Posterior cingulate gyrus (tissue), 11 donors: ENCODE data around the gene FAAP20.

Experiments
- DNase-seq, 10 donors: peaks; one replicate each; pipeline versions ENCODE4 v3.0.0 to v3.0.0-alpha.2; 2020 to 2021; ENCODE audit warnings: mixed read lengths in 3 of 10
- intact Hi-C: fragments of 100-400 bp; cut with DNase I; formaldehyde crosslinking; loops from one replicate; pipeline ENCODE4 v1.15.1; 2023

Gene FAAP20

DNA sequence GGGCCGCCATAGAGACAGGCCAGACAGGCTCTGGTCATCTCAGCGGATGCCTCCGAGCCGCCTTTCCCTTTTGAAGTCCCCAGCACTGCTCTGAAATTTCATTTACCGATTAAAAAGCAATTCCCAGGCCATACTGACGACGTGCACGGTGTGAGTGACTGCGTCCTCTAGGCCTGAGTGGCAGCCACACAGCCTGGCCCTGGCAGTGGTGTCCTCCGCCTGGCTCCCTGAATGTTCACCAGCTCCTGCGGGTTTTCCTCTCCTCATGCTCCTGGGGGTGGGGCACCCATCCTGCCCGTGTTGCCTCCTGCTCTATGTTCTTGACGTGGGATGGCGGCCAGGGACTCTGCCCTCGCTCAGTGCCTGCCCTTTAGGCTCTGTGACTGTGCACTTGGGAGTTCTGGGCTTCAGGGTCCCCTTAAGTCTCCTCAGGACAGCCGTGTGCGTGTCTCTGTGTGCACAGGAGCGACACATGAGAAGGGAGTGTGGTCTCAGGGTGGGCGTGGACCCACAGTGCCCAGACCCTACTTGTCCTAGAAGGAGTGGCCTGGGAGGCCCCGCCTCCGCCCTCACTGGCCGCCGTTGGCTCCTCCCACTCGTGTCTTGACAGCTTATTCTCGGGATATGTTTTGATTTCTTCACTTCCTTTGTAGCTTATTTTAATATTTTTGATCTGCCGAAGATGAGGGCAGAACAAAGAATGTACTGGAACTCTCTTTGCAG, 37.1 kb upstream of the FAAP20 start:
- peak in 7 of 10 donors; percentile 57 to 96 (median 75) for DNase-seq
- intact Hi-C loops = loop anchor here (5.0 kb wide), 1 partner anchor 81 kb away; no protein-coding TSS in a partner anchor

DNA sequence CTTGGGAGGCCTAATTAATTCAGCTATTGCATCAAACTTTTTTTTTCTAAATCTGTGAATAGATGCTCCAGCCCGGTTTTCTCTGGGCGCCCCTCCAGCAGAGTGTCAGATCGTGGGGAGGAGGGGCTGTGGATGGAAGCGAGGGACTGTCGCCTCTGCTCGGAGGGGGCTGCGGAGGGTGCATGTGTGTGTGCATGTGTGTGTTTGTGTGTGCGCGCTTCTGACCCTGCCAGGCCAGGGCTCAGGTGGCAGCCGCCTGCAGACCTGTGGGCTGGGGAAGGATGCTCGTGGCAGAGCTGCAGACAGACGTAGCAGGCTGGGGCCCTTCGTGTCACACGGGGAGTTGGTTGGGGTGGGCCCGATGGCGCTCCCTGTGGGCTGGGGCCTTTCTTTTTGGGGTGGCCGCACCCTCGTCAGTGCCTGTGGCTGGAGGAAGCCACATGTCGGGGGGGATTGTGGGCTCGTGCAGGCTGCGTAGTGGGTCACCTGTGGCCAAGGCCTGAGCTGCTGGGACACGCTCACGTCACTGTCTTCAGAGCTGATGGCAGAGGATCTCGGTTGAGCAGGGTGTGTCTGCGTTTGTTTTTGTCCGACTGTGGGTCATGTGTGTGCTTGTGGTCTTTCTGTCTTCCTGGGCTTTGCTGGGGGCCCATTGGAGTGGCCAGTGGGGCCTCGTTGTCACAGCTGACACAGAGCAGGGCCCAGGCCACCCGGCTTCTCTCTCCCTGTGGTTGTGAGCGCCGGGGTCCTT, 36.4 kb upstream of the FAAP20 start:
- intact Hi-C loops = loop anchor here (5.0 kb wide), 1 partner anchor 81 kb away; no protein-coding TSS in a partner anchor

DNA sequence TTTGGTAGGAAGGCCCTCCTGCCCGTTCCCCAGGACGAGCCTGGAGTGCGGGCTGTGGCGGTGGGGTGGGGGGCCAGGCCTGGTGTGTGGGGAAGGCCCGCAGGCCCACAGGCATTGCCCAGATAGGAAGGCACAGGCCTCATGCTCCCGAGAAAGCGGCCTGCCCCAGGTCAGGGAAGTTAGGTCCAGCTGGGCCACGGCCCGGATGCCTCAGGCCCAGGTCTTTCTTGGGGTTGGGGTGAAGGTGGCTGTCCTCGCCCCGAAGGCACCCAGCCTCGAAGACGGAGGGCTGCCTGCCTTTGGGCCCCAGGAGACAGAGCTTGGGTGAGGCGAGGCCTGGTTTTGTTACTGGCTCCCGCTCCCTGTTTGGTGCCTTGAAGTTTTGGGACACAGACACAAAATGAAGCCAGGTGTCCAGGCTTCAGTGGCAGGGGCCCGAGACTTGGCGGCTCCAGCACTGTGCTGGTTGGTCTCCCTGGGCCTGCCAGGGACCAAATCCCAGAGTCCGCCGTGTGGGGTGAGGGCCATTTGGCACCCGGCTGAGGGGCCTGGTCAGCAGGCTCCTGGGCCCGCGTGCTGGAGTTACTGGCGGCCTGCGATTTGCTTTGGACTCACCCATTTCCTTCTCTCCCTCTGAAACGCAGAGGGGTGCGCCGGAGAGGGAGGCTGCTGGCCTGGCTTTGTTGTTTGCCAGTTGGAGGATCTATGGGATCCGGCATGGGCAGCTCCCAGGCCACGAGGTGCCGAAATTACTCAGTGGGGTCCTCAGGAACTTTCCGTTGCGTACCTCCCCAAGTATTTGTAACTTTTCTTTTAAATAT, 35.5 kb upstream of the FAAP20 start:
- intact Hi-C loops = loop anchor here (2.0 to 5.0 kb wide), 3 partner anchors 27 to 82 kb away; no protein-coding TSS in a partner anchor
- DNase-seq = peak in 2 of 10 donors; percentile 47 to 89

More for the DNA sequence above, 36.4 kb upstream of the FAAP20 start:
- DNase-seq = peak in 6 of 10 donors; percentile 56 to 95 (median 74)

DNA sequence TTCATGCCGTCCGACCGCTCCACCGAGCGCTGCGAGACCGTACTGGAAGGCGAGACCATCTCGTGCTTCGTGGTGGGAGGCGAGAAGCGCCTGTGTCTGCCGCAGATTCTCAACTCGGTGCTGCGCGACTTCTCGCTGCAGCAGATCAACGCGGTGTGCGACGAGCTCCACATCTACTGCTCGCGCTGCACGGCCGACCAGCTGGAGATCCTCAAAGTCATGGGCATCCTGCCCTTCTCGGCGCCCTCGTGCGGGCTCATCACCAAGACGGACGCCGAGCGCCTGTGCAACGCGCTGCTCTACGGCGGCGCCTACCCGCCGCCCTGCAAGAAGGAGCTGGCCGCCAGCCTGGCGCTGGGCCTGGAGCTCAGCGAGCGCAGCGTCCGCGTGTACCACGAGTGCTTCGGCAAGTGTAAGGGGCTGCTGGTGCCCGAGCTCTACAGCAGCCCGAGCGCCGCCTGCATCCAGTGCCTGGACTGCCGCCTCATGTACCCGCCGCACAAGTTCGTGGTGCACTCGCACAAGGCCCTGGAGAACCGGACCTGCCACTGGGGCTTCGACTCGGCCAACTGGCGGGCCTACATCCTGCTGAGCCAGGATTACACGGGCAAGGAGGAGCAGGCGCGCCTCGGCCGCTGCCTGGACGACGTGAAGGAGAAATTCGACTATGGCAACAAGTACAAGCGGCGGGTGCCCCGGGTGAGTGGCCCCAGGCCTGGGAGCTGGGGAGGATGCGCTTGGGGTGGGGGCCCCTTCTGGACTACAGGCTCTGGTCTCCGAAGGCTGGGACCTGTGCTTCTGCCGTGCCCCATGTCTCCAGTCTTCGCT, 34.7 kb upstream of the FAAP20 start:
- DNase-seq = peak; percentile 70 to 97 (median 82)
- intact Hi-C loops = loop anchor here (2.0 kb wide), 2 partner anchors 28 to 40 kb away; no protein-coding TSS in a partner anchor

DNA sequence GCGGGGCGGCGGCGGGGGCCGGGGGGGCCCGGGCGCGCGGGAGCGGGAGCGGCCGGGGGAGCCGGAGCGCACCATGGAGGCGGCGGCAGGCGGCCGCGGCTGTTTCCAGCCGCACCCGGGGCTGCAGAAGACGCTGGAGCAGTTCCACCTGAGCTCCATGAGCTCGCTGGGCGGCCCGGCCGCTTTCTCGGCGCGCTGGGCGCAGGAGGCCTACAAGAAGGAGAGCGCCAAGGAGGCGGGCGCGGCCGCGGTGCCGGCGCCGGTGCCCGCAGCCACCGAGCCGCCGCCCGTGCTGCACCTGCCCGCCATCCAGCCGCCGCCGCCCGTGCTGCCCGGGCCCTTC, 34.1 kb upstream of the FAAP20 start:
- intact Hi-C loops = loop anchor here (2.0 kb wide), 2 partner anchors 28 to 40 kb away; no protein-coding TSS in a partner anchor
- DNase-seq = no peak

DNA sequence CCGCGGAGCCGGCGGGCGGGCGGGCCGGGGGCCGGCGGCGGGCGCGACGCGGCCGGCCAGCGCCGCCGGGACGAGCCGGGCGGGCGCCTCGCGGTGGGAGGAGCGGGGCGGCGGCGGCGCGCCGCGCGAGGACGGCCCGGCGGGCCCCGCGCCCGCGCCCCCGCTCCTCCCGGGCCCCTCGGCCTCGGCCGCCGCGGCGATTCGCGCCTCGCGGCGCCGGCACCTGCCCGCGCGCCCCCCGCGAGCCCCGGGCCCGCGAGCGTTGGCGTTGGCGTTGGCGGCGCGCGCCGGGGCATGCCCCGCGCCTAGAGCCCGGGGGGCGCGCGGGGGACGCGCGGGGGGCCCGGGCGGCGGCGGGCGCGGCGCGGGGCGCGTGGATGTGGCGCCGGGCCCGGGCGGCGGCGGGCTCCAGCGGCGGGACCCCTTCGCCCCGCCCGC, 33.6 kb upstream of the FAAP20 start, which contains the start of gene SKI:
SKI (plus strand) TSS at position 163 of the 438 bp plus-strand sequence. CDS start 448 bp downstream, outside the sequence.
- intact Hi-C loops = loop anchor here (2.0 kb wide), 2 partner anchors 29 to 39 kb away; no protein-coding TSS in a partner anchor
- no peak for DNase-seq

DNA sequence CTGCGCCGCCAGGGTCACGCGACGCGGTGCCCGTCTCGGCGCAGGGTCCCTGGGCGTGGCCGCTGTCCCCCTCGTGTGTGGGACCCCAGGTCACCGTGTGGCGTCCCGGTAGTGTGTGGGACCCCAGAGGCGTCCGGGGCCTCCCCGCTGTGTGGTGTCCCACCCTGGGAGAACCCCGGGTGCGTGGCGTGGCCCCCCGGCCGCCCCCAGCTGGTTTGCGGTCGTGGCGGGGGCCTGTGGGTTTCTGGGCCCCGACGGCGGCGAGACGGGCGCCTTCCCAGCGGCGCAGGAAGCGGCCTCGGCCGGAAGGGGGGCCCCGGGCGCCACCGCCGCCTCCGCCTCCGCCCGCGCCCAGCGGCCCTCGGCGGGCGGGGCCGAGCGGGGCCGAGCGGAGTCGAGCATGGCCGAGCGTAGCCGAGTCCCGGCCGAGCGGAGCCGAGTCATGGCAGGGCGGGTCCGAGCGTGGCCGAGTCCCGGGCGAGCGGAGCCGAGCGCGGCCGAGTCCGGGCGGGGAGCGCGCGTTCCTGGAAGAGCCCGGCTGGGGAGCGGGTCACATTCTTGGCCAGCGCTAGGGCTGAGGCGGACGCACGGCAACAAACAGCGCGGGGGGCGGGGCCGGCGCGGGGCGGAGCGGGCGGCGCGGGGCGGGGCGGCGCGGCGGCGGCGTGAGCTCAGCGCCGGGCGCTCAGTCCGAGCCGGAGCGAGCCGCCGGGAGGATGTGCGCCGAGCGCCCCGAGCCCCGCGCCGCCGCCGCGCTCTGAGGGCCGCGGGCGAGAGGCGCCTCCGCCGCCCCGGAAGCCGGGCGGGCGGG, 33.0 kb upstream of the FAAP20 start:
- peak; percentile 89 to 99 (median 93) for DNase-seq
- intact Hi-C loops = loop anchor here (2.0 kb wide), 2 partner anchors 29 to 39 kb away; no protein-coding TSS in a partner anchor

DNA sequence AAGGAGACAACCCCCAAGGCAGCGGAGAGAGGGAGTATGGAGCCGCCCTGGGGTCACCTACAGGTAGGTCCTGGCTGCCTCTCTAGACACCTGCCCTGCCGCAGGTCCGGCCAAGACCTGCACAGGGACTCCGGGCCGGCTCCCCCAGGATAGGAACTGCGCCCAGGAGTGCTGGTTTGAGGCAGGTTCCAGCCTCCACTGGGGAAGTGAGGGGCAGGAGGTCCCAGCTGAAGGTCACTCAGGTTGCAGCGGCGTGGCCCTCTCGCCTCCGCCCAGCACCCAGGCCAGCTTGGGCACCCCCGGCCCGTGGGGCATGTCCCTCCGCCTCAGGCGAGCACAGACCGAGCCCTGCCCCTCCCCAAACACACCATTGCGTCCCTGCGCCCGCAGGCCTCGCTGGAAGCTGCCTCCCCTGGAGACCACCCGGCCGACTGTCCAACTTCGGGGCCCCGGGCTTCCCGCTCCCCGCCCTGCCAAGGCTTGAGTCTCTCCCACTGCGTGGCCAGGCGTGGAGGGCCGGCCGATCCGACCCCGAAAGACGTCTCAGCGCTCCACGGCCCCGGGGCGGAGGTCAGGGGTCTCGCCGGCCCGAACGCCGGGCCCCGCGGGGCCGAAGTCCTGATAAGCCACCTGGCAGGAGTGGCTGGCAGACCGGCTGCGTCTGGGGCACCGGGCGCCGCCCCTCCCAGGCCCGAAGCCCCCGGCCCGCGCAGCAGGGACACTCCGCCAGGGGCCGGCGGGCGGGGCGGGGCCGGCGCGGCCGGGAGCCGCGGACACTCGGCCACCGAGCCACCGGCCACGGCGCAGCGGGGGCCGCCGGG, 32.2 kb upstream of the FAAP20 start:
- intact Hi-C loops = no loop called here
- DNase-seq = peak in 3 of 10 donors; percentile 76 to 85 (median 81)

DNA sequence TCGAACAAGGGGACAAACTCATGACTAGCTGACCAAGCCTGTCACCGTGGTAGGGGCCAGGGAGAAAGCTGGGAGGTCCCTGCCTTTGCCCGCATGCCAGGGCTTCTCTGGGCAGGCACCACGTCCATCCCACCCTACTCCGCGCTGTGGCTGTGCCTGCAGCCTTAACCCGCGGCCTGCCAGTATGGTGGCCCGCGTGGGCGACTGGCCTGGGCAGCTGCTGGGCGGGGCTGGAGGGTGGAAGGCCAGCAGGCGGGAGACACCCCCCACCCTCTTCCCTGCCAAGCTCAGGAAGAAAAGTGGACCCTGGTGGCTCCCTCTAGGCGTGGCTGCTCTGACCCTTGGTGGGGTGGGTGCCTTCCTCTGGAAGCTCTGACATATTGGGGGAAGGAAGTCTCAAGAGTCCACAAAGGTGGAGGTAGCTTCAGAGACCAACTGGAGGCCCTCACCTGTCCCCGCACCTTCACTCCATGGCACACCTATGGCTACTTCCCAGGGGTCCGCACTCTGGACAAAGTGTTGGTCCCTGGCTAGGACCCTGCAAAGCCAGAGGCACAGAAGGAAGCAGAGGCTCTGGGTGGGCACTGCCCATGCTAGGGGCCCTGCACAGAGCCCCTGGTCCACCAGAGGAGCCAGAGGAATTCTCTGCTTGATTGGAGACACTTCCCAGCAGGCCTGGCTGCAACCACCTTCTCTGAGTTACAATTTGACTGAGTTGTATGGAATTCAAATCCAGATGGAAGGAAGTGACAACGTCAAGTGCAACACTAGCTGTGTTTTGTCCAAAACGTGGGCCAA, 30.3 kb upstream of the FAAP20 start:
- intact Hi-C loops = no loop called here

DNA sequence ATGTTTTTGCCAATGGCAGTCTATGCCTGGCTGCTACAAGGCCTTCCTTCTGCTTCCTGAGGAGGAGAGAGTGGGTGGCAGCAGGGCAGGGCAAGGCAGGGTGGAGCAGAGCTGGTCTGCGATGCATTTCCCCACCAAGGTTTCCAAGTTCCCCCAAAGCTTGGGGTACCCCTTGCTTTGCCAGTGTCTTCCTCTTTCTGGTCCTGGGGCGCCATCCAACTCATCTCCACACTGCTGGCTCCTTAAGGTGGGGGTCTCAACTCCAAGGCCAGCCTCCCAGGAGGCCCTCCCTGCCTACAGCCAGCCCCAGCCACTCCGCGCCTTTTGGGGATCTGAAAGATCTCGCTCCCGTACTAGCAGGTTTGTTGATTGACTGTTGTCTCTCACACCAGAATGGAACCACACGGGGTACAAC, 29.6 kb upstream of the FAAP20 start:
- intact Hi-C loops = no loop called here
- no peak for DNase-seq

More for the DNA sequence above, 30.3 kb upstream of the FAAP20 start:
- DNase-seq = no peak

DNA sequence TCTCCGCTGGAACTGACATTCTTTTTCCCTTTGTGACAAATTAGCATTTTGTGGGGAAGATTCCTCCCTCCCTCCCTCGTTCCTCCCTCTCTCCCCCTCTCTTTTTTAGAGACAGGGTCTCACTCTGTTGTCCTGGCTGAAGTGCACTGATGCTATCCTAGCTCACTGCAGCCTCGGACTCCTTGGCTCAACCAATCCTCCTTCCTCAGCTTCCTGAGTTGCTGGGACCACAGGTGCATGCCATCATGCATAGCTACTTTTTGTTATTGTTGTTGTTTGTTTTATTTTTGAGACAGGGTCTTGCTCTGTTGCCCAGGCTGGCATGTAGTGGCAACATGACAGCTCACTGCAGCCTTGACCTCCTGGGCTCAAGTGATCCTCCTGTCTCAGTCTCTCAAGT, 26.7 kb upstream of the FAAP20 start:
- intact Hi-C loops = no loop called here
- no peak for DNase-seq

DNA sequence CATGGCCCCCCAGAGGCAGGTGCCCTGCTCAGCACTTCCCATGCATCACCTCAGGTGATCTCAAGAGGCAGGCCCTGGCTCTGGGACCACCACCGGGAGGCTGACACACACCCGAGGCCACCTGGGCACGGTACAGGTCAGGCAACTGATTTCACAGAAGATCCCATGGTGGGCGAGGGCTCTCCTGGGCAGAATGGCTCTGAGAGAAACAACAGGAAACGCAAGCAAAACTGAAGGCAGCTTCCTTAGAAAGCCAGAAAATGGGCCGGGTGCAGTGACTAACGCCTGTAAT, 22.1 kb upstream of the FAAP20 start:
- no peak for DNase-seq
- intact Hi-C loops = no loop called here

DNA sequence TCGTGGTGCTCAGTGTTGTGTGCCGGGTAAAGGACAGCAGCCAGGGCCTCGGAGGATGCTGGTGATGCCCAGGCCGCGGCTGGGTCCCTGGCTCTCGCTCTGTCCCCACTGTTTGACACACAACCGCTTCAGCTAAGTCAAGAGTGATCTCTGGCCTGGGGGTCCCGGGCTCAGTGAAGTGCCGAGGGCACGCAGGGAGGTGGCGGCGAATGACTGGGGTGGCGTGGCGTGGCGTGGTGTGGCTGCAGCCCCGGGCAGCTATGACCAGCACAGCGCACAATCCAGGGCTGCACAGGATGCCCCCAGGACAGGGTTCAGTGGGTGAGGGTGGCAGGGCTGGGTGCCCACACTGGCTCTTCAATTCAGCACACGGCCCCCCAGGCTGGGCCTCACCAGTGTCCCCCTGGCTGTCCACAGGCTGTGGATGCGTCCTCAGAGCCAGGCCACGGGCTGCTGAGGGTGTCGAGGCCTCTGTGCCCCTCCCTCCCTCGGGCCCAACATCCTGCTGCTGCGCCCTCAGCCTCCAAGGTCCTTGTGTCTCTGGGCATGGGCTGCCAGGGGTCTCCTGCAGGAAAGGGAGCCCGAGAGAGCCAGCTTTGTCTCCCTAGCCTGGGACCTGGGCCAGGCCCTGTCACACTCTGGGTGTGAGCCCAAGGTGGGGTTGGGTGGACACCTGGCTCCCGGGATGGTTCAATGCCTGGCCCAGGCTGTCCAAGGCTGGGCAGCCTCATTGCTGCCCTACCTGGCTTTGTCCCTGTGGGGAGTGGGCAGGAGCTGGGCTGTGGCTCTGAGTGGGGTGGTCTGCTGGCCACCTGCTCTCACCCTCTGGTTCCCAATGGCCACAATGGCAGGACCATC, 21.6 kb upstream of the FAAP20 start:
- no peak for DNase-seq
- intact Hi-C loops = no loop called here

DNA sequence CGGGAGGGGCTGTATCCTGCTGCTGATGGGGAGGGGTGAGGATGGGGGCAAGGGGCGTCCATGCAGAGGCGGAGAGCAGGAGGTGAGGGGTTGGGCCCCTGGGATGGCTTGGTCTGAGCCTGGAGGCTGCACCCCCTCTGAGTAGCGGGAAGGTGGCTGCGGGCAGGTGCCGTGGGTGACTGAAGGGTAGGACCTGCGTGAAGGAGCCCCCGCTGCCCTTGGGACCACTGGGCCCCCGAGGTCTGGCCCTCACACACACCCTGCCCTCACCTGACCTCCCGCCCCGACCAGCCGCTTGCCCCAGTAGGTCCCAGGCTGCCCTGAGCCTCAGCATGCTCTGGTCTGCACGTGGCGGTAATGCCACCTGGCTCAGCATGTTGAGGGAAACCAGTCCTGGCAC, 20.8 kb upstream of the FAAP20 start:
- DNase-seq = no peak
- intact Hi-C loops = no loop called here

DNA sequence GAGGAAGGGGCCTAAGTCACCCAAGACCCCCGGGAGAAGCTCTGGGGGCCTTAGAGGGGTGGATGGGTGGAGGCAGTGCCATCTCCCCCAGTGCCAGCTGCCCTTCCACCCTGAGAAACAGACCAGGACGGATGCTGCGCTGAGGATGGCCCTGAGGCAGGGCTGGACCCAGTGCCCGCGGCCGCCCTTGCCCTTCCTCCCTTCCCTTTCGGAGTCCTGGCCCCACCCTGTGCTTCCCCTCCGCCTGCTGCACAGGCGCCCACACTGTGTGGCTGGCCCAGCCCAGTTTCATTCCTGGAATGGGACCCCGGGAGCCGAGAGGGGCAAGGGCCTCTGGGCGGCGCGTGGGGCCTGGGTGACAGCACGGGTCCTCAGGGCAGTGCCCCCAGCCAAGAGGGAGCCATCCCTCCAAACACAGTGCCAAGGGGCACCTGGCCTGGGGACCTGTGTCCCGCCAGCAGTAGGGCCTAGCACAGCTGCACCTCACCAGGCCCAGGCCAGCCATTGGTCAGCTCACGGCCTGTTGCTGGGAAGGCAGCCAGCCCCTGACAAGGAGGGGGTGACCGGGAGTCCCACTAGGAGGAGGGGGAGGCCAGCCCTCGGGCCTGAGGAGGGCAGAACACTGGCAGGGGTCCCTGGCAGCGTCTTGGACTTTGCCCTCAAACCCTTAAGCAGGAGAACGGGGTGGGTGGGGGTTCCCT, 20.1 kb upstream of the FAAP20 start:
- intact Hi-C loops = no loop called here
- peak in 1 of 10 donors; percentile 40 for DNase-seq
